NCI-H1048 (cell line): Measurements from ENCODE around the gene DCTPP1.
A peak's percentile ranks its signal among the peaks of the same experiment; 100 is the strongest.

Experiments
- DNase-seq: peaks from one replicate; lab custom pipeline; 2025; lab: John Stamatoyannopoulos, UW

DCTPP1 gene

DNA sequence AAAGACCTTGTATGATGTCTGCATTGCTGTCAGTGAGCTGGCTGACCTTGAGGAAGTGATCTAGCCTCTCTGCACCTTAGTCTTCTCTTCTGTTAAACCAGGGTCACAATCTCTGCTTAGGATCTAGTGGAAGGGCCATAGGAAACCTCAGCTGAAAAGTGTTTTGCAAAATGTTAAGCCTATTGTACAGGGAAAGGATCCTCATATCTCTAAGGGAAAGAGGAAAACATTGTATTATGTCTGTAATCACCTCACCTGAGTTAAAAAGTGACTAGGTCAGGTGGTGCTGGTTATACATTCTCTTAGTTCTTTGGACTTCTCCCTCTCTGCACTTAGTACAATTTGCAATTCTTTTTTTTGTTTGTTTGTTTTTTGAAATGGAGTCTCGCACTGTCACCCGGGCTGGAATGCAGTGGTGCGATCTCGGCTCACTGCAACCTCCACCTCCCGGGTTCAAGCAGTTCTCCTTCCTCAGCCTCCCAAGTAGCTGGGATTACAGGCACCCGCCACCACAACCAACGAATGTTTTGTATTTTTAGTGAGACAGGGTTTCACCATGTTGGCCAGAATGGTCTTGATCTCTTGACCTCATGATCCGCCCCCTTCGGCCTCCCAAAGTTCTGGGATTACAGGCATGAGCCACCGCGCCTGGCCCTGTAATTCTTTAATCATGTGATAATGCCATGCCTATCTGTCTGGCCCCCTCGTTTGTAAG lies 17.8 kb upstream of the DCTPP1 start:
- no peak for DNase-seq

GRCh38 chr16:30446203-30446595 lies 16.4 kb upstream of the DCTPP1 start:
- no peak for DNase-seq

- peak; percentile 72 for DNase-seq
These were observed 15.8 kb upstream of the DCTPP1 start, which contains the start of gene SEPHS2 for GRCh38 chr16:30445408-30446202. Gene SEPHS2, minus strand, starts transcription at chr16:30445874. Its CDS starts 147 bp downstream, at chr16:30445727.

GRCh38 chr16:30445149-30445407 lies 15.2 kb upstream of the DCTPP1 start:
- DNase-seq, result no peak

DNA sequence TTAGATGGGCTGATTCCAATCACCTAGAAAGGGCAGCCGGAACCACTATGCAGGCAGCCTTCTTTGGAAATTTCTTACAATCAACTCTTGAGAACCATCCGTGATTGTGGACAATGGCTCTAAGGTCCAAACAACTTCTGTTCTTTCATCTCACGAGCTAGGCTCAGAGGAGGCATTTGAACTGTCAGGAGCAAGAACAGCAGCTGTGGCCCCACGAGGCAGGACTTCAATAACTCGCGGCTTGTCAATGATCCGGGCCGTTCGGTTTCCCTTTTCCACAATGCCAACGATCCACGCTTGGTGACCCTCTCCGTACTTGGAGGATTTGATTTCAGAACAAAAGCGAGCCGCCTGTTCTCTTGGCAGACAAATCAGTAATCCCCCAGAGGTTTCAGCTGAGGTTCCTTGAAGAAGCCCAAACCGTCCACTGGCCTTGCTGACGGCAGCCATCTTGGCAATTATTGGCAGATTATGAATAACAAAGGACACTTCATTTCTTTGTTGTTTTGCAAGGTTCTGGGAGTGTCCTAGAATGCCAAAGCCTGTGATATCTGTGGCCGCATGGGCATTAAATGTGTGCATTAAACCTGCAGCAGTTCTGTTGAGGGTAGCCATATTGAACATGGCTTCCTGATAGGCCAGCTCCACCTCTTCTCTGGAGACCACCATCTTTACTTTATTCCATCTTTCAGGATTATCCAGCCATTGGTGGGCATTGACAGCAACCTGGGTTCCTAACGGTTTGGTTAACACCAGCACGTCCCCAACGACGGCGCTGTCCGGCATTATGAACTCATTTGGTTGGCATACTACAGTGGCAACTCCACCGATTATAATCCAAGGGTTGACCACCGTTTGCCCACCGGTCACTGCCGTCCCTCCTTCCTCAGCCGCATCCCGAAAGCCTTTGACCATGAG lies 14.7 kb upstream of the DCTPP1 start:
- DNase-seq, result no peak

DNA sequence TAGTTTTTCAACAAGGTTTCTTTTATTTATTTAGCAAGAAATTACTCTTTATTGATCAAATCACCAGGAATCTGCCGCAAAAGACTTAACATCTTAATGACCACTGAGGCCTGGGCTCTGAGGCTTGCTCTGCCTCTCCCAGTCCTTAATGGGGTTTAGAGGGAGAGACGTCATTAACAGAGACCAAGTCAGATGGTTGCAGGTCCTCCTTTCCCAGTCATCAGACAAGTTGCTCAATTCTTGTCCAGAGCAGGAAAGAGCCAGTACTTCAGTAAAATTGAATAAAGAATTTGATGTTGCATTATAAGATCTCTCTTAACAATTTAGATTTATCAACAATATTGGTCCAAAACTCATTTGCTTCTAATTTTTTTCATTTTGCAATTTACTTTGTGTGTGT lies 13.8 kb upstream of the DCTPP1 start:
- DNase-seq, result no peak

DNA sequence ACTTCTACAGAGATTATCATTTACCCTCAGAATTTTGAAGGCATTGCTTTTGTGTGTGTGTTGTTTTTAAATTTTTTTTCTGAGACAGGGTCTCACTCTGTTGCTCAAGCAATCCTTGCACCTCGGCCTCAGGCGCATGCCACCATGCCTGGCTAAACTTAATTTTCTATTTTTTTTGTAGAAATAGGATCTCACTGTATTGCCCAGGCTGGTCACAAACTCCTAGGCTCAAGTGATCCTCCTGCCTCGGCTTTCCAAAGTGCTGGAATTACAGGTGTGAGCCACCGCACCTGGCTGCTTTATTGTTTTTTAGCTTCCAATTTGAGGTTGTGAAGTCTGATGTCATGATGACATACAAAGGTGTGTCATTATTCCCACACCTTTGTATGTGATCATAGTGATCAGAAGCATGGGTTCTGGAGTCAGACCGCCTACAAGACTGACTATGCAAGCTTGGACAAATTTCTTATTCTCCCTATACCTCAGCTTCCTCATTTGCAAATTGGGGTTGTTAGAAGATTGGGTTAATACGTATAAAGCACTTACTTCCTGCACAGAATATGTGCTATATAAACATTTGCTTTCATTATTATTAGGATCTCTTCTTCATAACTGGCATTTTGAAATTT lies 10.0 kb upstream of the DCTPP1 start:
- no peak for DNase-seq

DNA sequence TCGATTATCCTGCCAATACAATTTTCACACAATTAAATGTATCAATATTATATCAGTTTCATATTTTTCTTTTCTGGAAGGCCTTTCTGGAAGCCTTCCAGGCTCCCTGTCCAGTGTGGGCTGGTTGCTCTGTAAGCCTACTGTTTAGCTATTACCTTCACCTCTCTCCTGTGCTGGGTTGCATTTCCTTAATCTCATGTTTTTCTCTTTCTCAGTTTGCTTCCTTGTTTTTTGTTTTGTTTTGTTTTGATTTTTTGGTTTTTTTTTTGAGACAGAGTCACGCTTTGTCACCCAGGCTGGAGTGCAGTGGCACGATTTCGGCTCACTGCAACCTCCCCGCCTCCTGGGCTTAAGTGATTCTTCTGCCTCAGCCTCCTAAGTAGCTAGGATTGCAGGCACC lies 9.0 kb upstream of the DCTPP1 start:
- no peak for DNase-seq

GRCh38 chr16:30437511-30438046 lies 7.7 kb upstream of the DCTPP1 start:
- no peak for DNase-seq

GRCh38 chr16:30434852-30435251 lies 5.0 kb upstream of the DCTPP1 start:
- DNase-seq, result no peak

GRCh38 chr16:30430428-30430970 lies 669 bp upstream of the DCTPP1 start:
- no peak for DNase-seq

DNA sequence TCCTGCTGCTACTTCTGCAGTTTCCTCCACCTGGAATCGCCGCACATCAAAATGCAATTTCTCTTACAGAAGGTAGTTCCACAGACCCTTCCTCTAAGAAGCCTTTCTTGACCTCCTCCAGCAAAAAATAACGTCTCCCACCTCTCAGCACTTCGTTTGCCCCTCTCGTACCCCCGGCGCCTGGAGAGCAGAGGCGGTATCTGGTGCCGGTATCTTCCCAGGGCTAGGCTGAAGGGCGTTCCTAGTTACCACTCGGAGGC lies 482 bp downstream of the DCTPP1 start:
- no peak for DNase-seq

DNA sequence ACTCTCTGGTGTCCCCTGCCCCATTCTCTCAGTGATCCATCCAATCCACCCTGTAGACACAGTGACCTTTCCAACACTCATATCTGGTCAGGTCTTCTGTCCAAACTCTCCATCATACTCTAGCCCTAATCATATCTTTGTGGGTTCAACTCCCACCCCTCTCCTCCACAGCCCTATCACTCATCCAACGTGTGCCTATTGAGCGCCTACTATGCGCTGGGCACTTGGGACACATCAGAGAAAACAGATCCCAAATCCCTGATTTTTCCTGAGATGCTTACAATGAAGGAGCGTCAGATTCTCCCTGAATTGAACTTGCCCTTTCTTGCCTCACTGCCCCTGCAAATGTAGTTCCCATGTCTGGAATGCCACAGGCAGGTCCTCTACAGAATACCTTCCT lies 1.8 kb downstream of the DCTPP1 start:
- DNase-seq, result no peak

DNA sequence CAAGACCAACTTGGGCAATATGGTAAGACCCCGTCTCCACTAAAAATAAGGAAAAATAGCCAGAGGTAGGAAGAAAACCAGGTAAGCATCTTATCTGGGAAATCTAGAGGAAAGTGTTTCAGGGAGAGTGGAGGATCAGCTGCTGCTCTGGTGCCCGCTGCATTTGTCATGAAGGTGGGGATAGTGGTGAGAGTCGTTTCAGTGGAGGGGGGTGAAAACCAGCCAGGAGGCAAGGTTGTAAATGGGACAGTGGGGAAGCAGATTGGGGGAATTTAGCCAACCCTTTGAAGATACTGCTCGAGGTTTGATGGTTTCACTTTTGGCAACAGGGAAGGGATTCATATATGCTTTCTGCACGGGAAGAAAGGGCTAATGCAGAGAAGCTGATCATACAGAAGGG lies 8.8 kb downstream of the DCTPP1 start:
- no peak for DNase-seq

GRCh38 chr16:30418350-30419181 lies 11.3 kb downstream of the DCTPP1 start:
- DNase-seq, result no peak

DNA sequence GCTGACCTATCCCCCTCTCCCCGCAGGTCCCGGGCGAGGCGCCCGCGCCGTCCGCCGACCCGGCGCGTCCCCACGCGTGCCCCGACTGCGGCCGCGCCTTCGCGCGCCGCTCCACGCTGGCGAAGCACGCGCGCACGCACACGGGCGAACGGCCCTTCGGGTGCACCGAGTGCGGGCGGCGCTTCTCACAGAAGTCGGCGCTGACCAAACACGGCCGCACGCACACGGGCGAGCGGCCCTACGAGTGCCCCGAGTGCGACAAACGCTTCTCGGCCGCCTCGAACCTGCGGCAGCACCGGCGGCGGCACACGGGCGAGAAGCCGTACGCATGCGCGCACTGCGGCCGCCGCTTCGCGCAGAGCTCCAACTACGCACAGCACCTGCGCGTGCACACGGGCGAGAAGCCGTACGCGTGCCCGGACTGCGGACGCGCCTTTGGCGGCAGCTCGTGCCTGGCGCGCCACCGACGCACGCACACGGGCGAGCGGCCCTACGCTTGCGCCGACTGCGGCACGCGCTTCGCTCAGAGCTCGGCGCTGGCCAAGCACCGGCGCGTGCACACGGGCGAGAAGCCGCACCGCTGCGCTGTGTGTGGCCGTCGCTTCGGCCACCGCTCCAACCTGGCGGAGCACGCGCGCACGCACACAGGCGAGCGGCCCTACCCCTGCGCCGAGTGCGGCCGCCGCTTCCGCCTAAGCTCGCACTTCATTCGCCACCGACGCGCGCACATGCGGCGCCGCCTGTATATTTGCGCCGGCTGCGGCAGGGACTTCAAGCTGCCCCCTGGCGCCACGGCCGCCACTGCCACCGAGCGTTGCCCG lies 12.1 kb downstream of the DCTPP1 start:
- DNase-seq, result peak; percentile 85

DNA sequence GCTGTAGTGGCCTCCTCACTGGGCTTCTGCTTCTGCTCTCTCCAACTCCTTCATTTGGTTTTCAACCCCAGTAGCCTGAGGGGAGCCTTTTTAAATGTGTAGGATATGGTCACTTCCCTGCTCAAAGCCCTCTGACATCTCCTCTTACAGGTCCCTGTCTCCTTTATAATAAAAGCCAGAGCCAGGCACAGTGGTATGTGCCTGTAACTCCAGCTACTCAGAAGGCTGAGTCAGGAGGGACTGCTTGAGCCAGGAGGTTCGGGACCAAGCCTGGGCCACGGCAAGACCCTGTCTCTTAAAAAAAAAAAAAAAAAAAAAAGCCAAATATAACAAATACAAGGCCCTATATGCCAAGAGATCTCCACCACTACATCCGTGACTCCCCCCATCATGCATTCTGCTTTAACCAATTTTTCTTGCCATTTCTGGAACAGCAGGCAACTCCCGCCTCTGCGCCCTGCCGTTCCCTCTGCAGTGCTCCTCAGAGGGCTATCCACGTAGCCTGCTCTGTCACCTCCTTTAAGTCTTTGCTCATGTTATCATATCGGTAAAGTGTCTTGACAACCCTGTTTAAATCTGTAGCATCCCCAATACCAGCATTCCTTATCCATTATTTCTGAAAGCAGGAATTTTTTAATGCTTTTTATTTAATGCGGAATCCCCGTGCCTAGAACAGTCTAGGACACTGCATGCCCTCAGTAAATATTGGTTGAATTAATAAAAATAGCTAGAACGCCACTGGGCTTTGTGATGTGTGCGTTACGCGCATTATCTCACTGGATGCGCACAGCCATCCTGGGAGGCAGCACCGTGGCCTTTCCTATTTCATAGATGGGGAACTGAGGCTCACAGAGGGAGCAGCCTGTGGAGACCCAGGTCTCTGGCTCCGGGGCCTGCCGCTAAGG lies 13.0 kb downstream of the DCTPP1 start:
- DNase-seq, result no peak

DNA sequence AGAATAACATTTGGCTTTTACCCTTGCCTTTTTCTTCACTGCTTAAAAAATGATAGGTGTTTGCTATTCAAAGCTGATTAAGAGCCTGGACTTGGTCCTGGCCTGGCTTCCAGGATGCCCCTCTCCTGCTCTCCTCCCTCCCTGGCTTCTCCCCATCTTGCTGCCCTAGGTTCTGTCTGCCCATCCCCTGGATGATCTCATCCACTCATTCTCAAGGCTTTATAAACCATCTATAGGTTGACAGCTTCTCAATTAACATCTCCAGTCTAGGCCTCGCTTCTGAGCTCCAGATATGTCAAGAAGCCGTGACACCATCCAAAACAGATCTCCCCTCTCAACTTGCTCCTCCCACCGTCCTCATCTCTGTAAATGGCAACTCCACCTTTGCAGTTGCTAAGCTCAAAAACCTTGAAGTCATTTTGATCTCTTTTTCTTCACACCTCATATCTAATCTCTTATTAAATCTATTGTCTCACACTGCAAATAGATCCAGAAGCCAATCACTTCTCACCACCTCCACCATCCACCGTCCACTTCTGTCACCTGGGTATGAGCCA lies 13.7 kb downstream of the DCTPP1 start:
- no peak for DNase-seq

DNA sequence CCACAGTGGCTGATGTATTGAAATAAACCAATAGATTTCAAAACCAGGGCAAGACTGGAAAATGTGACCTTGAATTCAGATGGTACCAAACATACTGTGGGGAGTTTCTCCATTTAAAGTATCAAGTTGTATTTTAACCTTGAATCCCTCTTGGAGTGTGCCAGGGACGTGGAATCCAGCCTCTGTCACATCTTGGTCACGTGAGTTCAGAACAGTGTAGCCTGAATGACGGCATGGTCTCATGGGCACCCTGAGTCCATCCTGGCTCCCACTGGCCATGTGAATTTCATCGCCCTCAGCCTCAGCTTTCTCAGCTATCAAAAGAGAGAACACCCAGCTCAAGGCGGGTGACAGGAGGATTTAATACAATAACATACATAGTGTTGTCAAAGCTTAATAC lies 15.7 kb downstream of the DCTPP1 start:
- DNase-seq, result no peak
